HG03378 (cell line): Measurements from ENCODE around the gene PARD6B.
"Not testable (repeated sequence)": the region's sequence is repeated elsewhere in the genome, so short reads cannot be mapped to it uniquely, and the experiment has no call there.

Experiments used
- ATAC-seq: cut with Tn5 transposase; IDR thresholded peaks from one replicate; pipeline ENCODE4 v1.9.1; 2021; ENCODE audit warnings: mild to moderate bottlenecking, moderate library complexity; ENCODE audit not compliant: unreplicated experiment

PARD6B gene

GRCh38 chr20:50703651-50704438 lies 27.5 kb upstream of the PARD6B start:
- ATAC-seq, result not testable (repeated sequence)

DNA sequence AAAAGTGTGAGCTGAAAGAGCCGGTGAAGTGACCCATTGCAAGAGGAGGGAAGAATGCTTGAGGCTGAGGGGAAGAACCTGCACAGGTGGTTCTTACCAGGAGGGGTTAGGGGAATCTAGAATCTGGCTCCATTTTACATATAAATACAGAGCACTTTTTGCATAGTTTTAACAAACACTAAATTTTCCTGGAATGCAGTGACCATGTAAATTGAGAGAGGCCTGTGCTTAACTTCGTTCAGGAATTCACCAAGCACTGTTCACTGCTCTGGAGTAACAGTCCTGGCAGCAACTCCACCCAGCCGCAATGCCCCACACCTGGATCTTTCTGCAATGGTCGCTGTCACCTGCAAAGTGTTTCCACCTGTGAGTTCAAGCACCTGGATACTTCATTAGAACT lies 26.9 kb upstream of the PARD6B start:
- no peak for ATAC-seq

DNA sequence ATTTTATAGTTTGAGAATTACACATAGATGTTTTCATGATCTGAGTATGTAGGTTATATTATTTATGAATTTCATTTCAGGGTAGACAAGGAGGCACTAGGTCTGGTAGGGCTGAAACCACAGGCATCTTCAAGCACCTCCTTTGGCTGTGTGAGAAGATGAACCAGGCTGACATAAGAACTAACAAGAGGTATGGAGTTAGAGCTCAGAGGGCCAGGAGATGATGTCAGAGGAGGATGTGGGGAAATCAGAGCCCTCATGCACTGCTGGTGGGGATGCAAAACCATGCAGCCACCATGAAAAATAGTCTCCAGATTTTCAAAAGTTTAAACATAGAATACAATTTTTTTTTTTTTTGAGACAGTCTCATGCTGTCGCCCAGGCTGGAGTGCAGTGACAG lies 26.4 kb upstream of the PARD6B start:
- ATAC-seq, result no peak

DNA sequence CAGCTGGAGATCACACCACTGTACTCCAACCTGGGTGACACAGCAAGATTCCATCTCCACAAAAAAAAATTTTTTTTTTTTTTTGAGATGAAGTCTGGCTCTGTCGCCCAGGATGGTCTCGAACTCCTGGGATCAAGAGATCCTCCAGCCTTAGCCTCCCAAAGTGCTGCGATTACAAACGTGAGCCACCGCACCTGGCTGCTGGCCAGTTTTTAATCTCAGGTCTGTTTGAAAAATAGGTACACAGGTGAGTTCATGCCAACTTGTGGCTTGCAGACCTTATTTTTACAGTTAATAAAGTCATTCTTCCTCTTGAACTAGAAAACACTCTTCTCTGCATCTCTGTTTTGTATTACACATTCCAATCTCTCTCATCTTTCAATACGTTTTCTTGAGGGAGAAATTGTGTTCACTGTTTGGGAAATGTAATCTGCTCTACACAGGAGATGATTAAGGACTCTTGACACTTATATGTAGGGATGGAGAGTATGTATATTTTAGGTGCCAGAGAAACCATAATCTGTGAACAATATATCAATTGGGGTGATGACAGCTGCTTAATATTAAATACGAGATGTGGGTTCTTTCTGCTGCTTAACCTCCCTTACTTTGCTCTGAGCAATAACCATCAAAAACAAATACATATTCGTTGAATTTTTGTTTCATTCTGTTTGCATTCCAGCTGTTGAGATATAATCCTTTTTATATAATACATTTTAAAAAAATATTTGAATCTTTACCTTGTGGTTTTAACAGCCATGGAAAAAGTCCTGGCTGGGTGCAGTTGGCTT lies 22.3 kb upstream of the PARD6B start:
- no peak for ATAC-seq

GRCh38 chr20:50709636-50709973 lies 21.8 kb upstream of the PARD6B start:
- no peak for ATAC-seq

DNA sequence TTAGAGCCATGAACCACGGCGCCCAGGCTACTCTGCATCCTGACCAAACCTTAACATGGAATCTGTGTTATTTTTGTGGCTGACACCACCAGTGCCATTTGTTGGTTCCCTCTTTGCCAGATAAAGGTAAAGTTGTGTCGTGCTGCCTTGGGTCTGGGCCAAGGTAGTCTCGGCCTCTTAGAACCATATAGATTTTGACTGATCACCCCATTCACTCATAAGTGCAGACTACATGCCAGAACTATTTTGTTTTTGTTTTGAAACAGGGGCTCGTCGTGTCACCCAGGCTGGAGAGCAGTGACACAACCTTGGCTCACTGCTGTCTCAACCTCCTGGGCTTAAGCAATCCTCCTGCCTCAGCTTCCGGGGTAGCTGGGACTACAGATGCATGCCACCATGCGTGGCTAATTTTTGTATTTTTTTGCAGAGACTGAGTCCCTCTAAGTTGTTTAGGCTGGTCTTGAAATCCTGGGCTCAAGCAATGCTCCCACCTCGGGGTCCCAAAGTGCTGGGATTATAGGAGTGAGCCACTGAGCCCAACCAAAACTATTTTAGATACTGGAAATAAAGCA lies 20.8 kb upstream of the PARD6B start:
- ATAC-seq, result no peak

DNA sequence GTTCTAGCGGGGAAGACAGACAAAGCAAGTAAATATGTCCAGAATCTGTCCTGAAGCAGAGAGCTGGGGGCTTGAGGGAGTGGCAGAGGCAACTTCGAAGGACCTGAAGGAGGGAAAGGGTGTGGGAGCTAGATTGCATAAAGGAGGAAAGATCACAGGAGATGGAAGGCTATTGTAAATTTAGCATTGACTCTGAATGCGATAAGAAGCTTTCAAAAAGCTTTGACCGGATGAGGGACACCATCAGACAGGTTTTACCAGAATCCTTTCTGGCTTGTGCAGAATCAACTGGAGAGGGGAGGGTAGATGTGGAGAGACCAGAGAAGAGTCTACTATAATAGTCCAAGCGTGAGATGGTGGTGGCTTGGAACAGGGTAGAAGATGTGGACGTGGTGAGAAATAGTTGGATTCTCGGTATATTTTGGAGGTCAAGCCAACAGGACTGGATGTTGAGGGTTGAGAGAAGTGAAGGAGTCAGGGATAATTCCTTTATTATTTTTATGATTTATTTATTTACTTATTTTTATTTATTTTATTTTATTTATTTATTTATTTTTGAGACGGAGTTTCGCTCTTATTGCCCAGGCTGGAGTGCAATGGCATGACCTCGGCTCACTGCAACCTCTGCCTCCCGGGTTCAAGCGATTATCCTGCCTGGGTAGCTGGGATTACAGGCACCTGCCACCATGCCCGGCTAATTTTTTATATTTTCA lies 20.1 kb upstream of the PARD6B start:
- ATAC-seq, result no peak

GRCh38 chr20:50712771-50713656 lies 18.4 kb upstream of the PARD6B start:
- ATAC-seq, result no peak

DNA sequence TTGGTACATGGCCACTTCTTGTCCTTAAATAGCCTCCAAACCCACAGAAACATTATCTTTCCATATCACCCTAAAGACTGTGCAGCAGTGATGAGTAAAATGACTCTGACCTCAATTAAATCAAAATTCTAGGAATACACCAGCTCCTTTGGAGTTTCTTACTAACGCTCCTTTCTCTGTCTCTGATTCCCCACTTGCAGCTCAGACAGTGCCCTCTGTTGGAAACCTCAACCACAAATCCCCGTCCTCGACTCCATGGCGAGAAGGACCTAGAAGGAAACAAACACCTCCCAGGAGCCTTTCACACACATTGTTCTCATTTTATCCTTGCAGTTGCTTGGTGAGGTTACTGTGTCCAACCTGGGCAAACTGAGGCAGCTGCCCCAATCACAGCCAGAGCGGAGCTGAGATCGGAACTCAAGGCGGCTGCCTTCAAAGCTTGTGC lies 17.7 kb upstream of the PARD6B start:
- no peak for ATAC-seq

GRCh38 chr20:50714426-50714825 lies 17.0 kb upstream of the PARD6B start:
- ATAC-seq, result not testable (repeated sequence)

DNA sequence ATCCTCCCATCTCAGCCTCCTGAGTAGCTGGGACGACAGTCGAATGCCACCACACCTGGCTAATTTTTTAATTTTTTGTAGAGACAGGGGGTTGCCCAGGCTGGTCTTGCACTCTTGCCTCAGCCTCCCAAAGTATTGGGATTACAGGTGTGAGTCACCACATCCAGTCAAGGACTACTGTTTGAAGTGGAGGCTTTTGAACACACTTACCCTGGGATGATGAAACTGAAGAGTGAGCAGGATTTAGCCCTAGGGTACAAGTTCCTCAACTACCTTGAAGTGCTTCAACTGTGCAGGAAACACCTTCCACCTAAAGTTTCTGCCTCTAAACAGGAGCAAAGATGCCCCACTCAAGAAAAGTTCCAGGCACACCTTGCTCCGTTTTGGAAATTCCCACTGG lies 15.7 kb upstream of the PARD6B start:
- no peak for ATAC-seq

DNA sequence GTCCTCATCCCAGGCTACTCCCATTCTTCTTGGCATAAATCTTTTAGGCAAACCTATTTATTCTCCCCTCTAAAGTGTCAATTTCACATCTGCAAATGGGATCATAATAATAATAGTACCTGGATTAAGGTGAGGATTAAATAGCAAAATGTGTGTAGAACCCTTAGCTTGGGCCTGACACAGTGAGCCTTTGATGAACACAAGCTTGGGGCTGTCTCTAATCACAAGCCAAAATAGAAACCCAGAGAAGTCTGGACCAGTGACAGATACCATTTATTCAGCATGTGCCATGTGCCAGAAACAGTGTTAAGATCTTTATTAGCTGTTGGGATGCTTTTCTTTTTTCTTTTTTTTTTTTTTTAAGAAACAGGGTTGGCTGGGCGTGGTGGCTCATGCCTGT lies 14.9 kb upstream of the PARD6B start:
- no peak for ATAC-seq

- ATAC-seq, result no peak
Measured at GRCh38 chr20:50717312-50717711, 14.1 kb upstream of the PARD6B start.

- ATAC-seq, result no peak
Measured at GRCh38 chr20:50717974-50718761, 13.2 kb upstream of the PARD6B start.

- no peak for ATAC-seq
Measured at GRCh38 chr20:50719328-50719727, 12.1 kb upstream of the PARD6B start.

GRCh38 chr20:50720026-50720425 lies 11.4 kb upstream of the PARD6B start:
- ATAC-seq, result no peak

DNA sequence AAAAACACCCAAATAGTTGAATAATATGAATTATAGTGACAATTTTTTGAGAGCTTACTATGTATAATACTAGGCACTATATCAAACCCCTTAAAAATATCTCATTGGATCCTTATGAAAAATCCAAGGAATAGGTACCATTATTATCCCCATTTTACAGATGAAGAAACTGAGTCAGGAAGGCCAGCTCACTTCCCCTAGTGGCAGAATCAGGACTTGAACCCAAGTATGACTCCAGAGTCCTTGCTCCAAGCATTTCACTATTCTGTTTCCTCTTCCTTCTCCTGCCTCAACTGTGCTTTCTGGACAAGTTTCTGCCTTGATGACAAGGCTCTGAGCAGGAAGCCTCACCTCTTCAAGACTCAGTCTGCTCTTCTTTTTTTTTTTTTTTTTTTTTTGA lies 10.8 kb upstream of the PARD6B start:
- ATAC-seq, result no peak

GRCh38 chr20:50721881-50722281 lies 9.5 kb upstream of the PARD6B start:
- no peak for ATAC-seq

DNA sequence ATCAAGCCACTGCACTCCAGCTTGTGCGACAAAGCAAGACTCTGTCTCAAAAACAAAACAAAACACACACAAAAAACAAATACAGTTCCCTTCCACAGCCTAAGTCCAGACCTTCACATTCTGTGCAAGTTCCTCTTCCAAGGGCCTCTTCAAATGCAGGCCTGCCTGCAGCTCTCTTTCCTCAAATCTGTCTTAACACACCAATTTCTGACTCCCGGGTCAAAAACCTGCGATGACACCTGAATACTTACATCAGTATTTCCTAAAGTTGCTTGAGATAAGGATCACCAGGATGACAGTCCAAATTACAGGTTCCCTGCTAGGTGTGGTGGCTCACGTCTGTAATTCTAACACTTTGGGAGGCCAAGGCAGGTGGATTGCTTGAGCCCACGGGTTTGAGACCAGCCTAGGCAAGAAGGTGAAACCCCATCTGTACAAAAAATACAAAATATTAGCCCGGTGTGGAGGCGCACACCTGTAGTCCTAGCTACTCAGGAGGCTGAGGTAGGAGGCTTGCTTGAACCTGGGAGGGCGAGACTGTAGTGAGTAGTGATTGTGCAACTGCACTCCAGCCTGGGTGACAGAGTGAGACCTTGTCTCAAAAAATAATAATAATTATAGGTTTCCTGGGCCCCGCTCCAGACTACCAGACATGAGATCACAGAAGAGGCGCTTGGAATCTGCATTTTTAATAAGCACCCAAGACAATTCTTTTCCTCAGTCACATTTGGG lies 8.8 kb upstream of the PARD6B start:
- ATAC-seq, result no peak
